Keratinocyte (primary cell): Measurements from ENCODE around the gene CTPS2. TPM values are rescaled to one million over a fixed set of nuclear protein-coding genes. Genes with fewer than 3 reads are reported as not detected.
"Not testable (repeated sequence)": the region's sequence is repeated elsewhere in the genome, so short reads cannot be mapped to it uniquely, and the experiment has no call there.

ENCODE experiments used
- DNase-seq: peaks from one replicate; pipeline ENCODE4 v3.0.0-alpha.2; 2011; ENCODE audit warnings: low read depth, missing footprints, low spot score
- FAIRE-seq: peaks from 2 replicates; lab custom pipeline; 2011; peaks lifted over from hg19 to GRCh38; lab: Jason Lieb, UNC
- H2AFZ ChIP-seq: 2 replicates; pipeline ENCODE4 v1.6.0; 2012; ENCODE audit warnings: low read length, control low read depth, inconsistent platforms; ENCODE audit not compliant: control insufficient read depth
- H3K27ac ChIP-seq: 2 replicates; pipeline ENCODE4 v1.5.1; 2011; ENCODE audit warnings: low read length; ENCODE audit not compliant: control insufficient read depth, insufficient read depth
- H3K27me3 ChIP-seq: 3 replicates; pipeline ENCODE4 v1.6.0; 2011; ENCODE audit warnings: low read length; ENCODE audit not compliant: control insufficient read depth, insufficient read depth; ENCODE audit errors: extremely low read depth
- H3K36me3 ChIP-seq, 2 experiments: 2 replicates in 1 of 2; 3 replicates in 1 of 2; pipeline ENCODE4 v1.5.1; 2011; ENCODE audit warnings: low read length in 2 of 2, mild to moderate bottlenecking in 1 of 2; ENCODE audit not compliant: control insufficient read depth in 2 of 2, insufficient read depth in 2 of 2; ENCODE audit errors: extremely low read depth in 1 of 2
- H3K4me1 ChIP-seq: 3 replicates; pipeline ENCODE4 v1.5.1; 2011; ENCODE audit warnings: low read length; ENCODE audit not compliant: control insufficient read depth, insufficient read depth; ENCODE audit errors: extremely low read depth
- H3K4me2 ChIP-seq: 3 replicates; pipeline ENCODE4 v1.6.0; 2011; ENCODE audit warnings: low read depth, low read length; ENCODE audit not compliant: control insufficient read depth, insufficient read depth; ENCODE audit errors: extremely low read depth
- H3K4me3 ChIP-seq, 3 experiments: fragments of 200-600 bp in 1 of 3; sonication (generic) in 1 of 3; 2 replicates in 2 of 3; 3 replicates in 1 of 3; pipeline ENCODE4 v1.5.1; 2011 to 2016; ENCODE audit warnings: low read length in 3 of 3, mild to moderate bottlenecking in 3 of 3, control low read depth in 2 of 3, inconsistent platforms in 1 of 3, low read depth in 1 of 3, mixed read lengths in 1 of 3, mixed run types in 1 of 3, moderate library complexity in 1 of 3; ENCODE audit not compliant: control insufficient read depth in 2 of 3, insufficient read depth in 2 of 3; ENCODE audit errors: extremely low read depth in 1 of 3
- H3K79me2 ChIP-seq: 2 replicates; pipeline ENCODE4 v1.6.0; 2012; ENCODE audit warnings: low read length; ENCODE audit not compliant: control insufficient read depth, insufficient read depth
- H3K9ac ChIP-seq: 3 replicates; pipeline ENCODE4 v1.6.0; 2011; ENCODE audit warnings: low read length; ENCODE audit not compliant: control insufficient read depth, insufficient read depth; ENCODE audit errors: extremely low read depth
- H3K9me1 ChIP-seq: 3 replicates; pipeline ENCODE4 v1.6.0; 2011; ENCODE audit warnings: low read length; ENCODE audit not compliant: control insufficient read depth, insufficient read depth; ENCODE audit errors: extremely low read depth
- H3K9me3 ChIP-seq: 2 replicates; pipeline ENCODE4 v1.5.1; 2012; ENCODE audit warnings: low read depth, low read length; ENCODE audit not compliant: control insufficient read depth
- H4K20me1 ChIP-seq: 3 replicates; pipeline ENCODE4 v1.6.0; 2011; ENCODE audit warnings: low read length; ENCODE audit not compliant: control insufficient read depth, insufficient read depth; ENCODE audit errors: extremely low read depth
- CTCF ChIP-seq, 3 experiments: IDR thresholded peaks in 1 of 3; conservative IDR thresholded peaks in 1 of 3; optimal IDR thresholded peaks in 1 of 3; 2 replicates in 2 of 3; 3 replicates in 1 of 3; pipeline versions ENCODE3 to v1.5.1; 2011; ENCODE audit warnings: low read length in 3 of 3, mild to moderate bottlenecking in 3 of 3, moderate library complexity in 2 of 3, control low read depth in 1 of 3, inconsistent platforms in 1 of 3; ENCODE audit not compliant: insufficient read depth in 2 of 3; ENCODE audit errors: extremely low read depth in 1 of 3
- EZH2 ChIP-seq: IDR thresholded peaks from one replicate; pipeline ENCODE4 v1.6.1; 2012; ENCODE audit warnings: inconsistent platforms, mild to moderate bottlenecking, low read length, moderate library complexity
- dilution Hi-C: fragments of 300-500 bp; cut with MboI; formaldehyde crosslinking; loops from one replicate; pipeline ENCODE4 v1.7.0; 2020; ENCODE audit warnings: low sequenced_read_pairs; ENCODE audit not compliant: extremely low pct_ligation_motif_present
- polyA plus RNA-seq, 5 experiments: library from polyadenylated mRNA; depleted of rRNA in 3 of 5; stranded (reverse) in 3 of 5; stranded (forward) in 1 of 5; unstranded in 1 of 5; fragments of >200 nt; gene quantifications; 1 replicate in 1 of 5; 2 replicates in 3 of 5; 3 replicates in 1 of 5; pipeline versions ENCODE4 v1.2.1 to v1.2.3, GENCODE V29; 2011 to 2012; ENCODE audit warnings: missing spikeins in 2 of 5, low read depth in 1 of 5, low replicate concordance in 1 of 5

Gene CTPS2
- polyA plus RNA-seq, 1 donor (not counting 4 experiments of a cell fraction or from before 2014, with no cell fraction given), result 12.3 TPM

GRCh38 chrX:16715638-16716037 lies 3.2 kb upstream of the CTPS2 start:
- not testable (repeated sequence) for H3K4me3 ChIP-seq, FAIRE-seq

GRCh38 chrX:16714504-16714903 lies 2.0 kb upstream of the CTPS2 start:
- no peak overlapping the region for H3K4me3 ChIP-seq
- no peaks in the 10 kb centered on the region for H3K36me3 ChIP-seq

More at GRCh38 chrX:16715638-16716037, 3.2 kb upstream of the CTPS2 start:
- peaks cover 11% of the 10 kb centered on the region for H3K79me2 ChIP-seq
- H3K4me2 ChIP-seq, H3K27me3 ChIP-seq, H3K27ac ChIP-seq, H3K9me3 ChIP-seq, DNase-seq, H4K20me1 ChIP-seq, dilution Hi-C loops, H3K9me1 ChIP-seq, H3K9ac ChIP-seq, H3K36me3 ChIP-seq, H2AFZ ChIP-seq: not testable (repeated sequence)
- H3K4me1 ChIP-seq, result peaks cover 15% of the 10 kb centered on the region

More at GRCh38 chrX:16714504-16714903, 2.0 kb upstream of the CTPS2 start:
- no peaks in the 10 kb centered on the region for H3K9me3 ChIP-seq
- DNase-seq (no peak), FAIRE-seq (no peak)
- TF ChIP-seq CTCF (optimal IDR thresholded peaks at IDR 0.05 in 1 of 3, IDR thresholded peaks at IDR 0.05 in 1 of 3, conservative IDR thresholded peaks at IDR 0.05 in 1 of 3; ENCODE audit: extremely low read depth in 1 of 3, insufficient read depth in 2 of 3, low read length in 3 of 3) (no peak), EZH2 (no peak)
- peaks cover 4% of the 10 kb centered on the region for H3K27me3 ChIP-seq
- no peaks in the 10 kb centered on the region for H3K9me1 ChIP-seq
- H2AFZ ChIP-seq, result no peak overlapping the region
- no peaks in the 10 kb centered on the region for H4K20me1 ChIP-seq
- dilution Hi-C loops, result no loop called here
- H3K4me2 ChIP-seq, result no peak overlapping the region
- no peak overlapping the region for H3K27ac ChIP-seq
- H3K9ac ChIP-seq, result no peak overlapping the region
- H3K4me1 ChIP-seq, result peaks cover 11% of the 10 kb centered on the region
- peaks cover under 1% of the 10 kb centered on the region for H3K79me2 ChIP-seq
